K562 (cell line): ENCODE results near the gene PUSL1. TPM values are rescaled to one million over a fixed set of nuclear protein-coding genes. Genes with fewer than 3 reads are reported as not detected.

ENCODE experiments used
- ATAC-seq: fragments of 200-7000 bp; cut with Tn5 transposase; 3 replicates; pipeline ENCODE4 v1.9.1; 2020; ENCODE audit warnings: moderate library complexity
- BruUV-seq: library from RNA; stranded (reverse); fragments of 400-500 nt; replicated peaks from 2 replicates; lab custom pipeline; 2021; lab: Mats Ljungman, UMichigan
- CTCF ChIA-PET: fragments of 300-600 bp; formaldehyde crosslinking; extraction: SDS; loops from one replicate; lab custom pipeline; 2021; ENCODE audit warnings: low intra/inter-chr PET ratio; lab: Yijun Ruan, JAX
- POLR2A ChIA-PET: fragments of 300-600, 350-650 bp; sonication (Branson Sonifier 250); formaldehyde crosslinking; extraction: SDS; loops from one replicate; lab custom pipeline; 2021; ENCODE audit warnings: antibody characterized with exemption, inconsistent platforms; lab: Yijun Ruan, JAX
- DNase-seq, 4 experiments: peaks; one replicate each; pipeline versions ENCODE4 v3.0.0 to v3.0.0-alpha.2; 2011 to 2018; ENCODE audit warnings: low spot score in 3 of 4, mixed read lengths in 3 of 4; ENCODE audit errors: extremely low read depth in 1 of 4
- FAIRE-seq: peaks from 2 replicates; lab custom pipeline; 2011; peaks lifted over from hg19 to GRCh38; lab: Jason Lieb, UNC
- H2AFZ ChIP-seq: 2 replicates; pipeline ENCODE4 v1.6.0; 2011; ENCODE audit warnings: low read depth, low read length, control low read depth, inconsistent platforms
- H3K27ac ChIP-seq: fragments of 200-600 bp; 3 replicates; pipeline ENCODE4 v1.8.0; 2011; ENCODE audit warnings: low read depth, mild to moderate bottlenecking, control low read depth, inconsistent platforms, low read length, moderate library complexity, mixed read lengths; ENCODE audit errors: extremely low read depth
- H3K27me3 ChIP-seq, 2 experiments: fragments of 300-600 bp in 1 of 2; 2 replicates in 1 of 2; 3 replicates in 1 of 2; pipeline versions ENCODE4 v1.6.0 to v1.8.0; 2011; ENCODE audit warnings: inconsistent platforms in 2 of 2, low read length in 2 of 2, mild to moderate bottlenecking in 1 of 2, mixed read lengths in 1 of 2, moderate library complexity in 1 of 2; ENCODE audit not compliant: control insufficient read depth in 2 of 2, insufficient read depth in 2 of 2
- H3K36me3 ChIP-seq: fragments of 300-600 bp; 3 replicates; pipeline ENCODE4 v1.8.0; 2011; ENCODE audit warnings: mild to moderate bottlenecking, low read length, inconsistent platforms; ENCODE audit not compliant: control insufficient read depth, insufficient read depth
- H3K4me1 ChIP-seq, 2 experiments: fragments of 200-600 bp in 1 of 2; replicated peaks in 1 of 2; 2 replicates in 1 of 2; 3 replicates in 1 of 2; pipeline versions ENCODE4 v1.5.1 to v1.8.0; 2011; ENCODE audit warnings: inconsistent platforms in 2 of 2, low read length in 2 of 2, mild to moderate bottlenecking in 1 of 2, mixed read lengths in 1 of 2, moderate library complexity in 1 of 2; ENCODE audit not compliant: control insufficient read depth in 2 of 2, insufficient read depth in 2 of 2
- H3K4me2 ChIP-seq: 2 replicates; pipeline ENCODE4 v1.6.1; 2011; ENCODE audit warnings: low read length, control low read depth, inconsistent platforms, mixed read lengths; ENCODE audit not compliant: insufficient read depth
- H3K4me3 ChIP-seq: fragments of 200-600 bp; sonication (generic), shearing (Covaris generic); 2 replicates; pipeline ENCODE4 v1.5.1; 2016; ENCODE audit warnings: control low read depth, inconsistent platforms
- H3K79me2 ChIP-seq: fragments of 200-600 bp; 3 replicates; pipeline ENCODE4 v1.8.0; 2011; ENCODE audit warnings: low read length, inconsistent platforms; ENCODE audit not compliant: control insufficient read depth, insufficient read depth
- H3K9ac ChIP-seq, 2 experiments: 2 replicates each; pipeline versions ENCODE4 v1.6.0 to v1.6.1; 2011; ENCODE audit warnings: low read depth in 2 of 2, low read length in 2 of 2, control low read depth in 1 of 2, inconsistent platforms in 1 of 2, mild to moderate bottlenecking in 1 of 2, mixed read lengths in 1 of 2; ENCODE audit not compliant: insufficient read depth in 1 of 2
- H3K9me1 ChIP-seq: one replicate; pipeline ENCODE4 v1.6.0; 2011; ENCODE audit warnings: inconsistent platforms, mild to moderate bottlenecking, low read length, moderate library complexity; ENCODE audit not compliant: control insufficient read depth, insufficient read depth
- H3K9me3 ChIP-seq: replicated peaks from 2 replicates; pipeline ENCODE4 v1.5.1; 2011; ENCODE audit warnings: low read depth, low read length, inconsistent platforms; ENCODE audit not compliant: control insufficient read depth, insufficient read depth
- H4K20me1 ChIP-seq: replicated peaks from 2 replicates; pipeline ENCODE4 v1.6.1; 2011; ENCODE audit warnings: low read length, inconsistent platforms, mixed read lengths; ENCODE audit not compliant: control insufficient read depth, insufficient read depth
- CTCF ChIP-seq, 3 experiments: IDR thresholded peaks in 2 of 3; conservative IDR thresholded peaks in 1 of 3; 2 replicates each; pipeline ENCODE4 v1.5.1; 2011 to 2012; ENCODE audit warnings: low read length in 3 of 3, mild to moderate bottlenecking in 3 of 3, control low read depth in 2 of 3, improper control_type of control experiment in 1 of 3, inconsistent platforms in 1 of 3, low read depth in 1 of 3, mixed read lengths in 1 of 3, moderate library complexity in 1 of 3; ENCODE audit not compliant: insufficient read depth in 2 of 3
- E2F5 ChIP-seq: sonication (generic); formaldehyde crosslinking; IDR thresholded peaks from 2 replicates; pipeline ENCODE4 v1.8.0; 2022; ENCODE audit warnings: mild to moderate bottlenecking, missing genetic modification reagents
- JUN ChIP-seq, 2 experiments: sonication (generic) in 1 of 2; formaldehyde crosslinking in 1 of 2; IDR thresholded peaks; 2 replicates each; pipeline versions ENCODE4 v1.6.1 to v1.8.0; 2012 to 2022; ENCODE audit warnings: borderline replicate concordance in 2 of 2, mild to moderate bottlenecking in 2 of 2, improper control_type of control experiment in 1 of 2, low read depth in 1 of 2, low read length in 1 of 2, missing genetic modification reagents in 1 of 2
- KAT2B ChIP-seq: IDR thresholded peaks from one replicate; pipeline ENCODE4 v1.6.1; 2012; ENCODE audit warnings: low read depth, mild to moderate bottlenecking, control low read depth, inconsistent platforms, low read length, moderate library complexity
- KAT8 ChIP-seq: fragments of 450-650 bp; IDR thresholded peaks from 2 replicates; pipeline ENCODE4 v1.6.1; 2016; ENCODE audit warnings: low read depth, mild to moderate bottlenecking
- NFATC3 ChIP-seq: fragments of 450-650 bp; IDR thresholded peaks from 2 replicates; pipeline ENCODE4 v1.6.1; 2017; ENCODE audit warnings: mild to moderate bottlenecking
- PHF21A ChIP-seq: fragments of 450-650 bp; IDR thresholded peaks from 2 replicates; pipeline ENCODE4 v1.6.1; 2017; ENCODE audit warnings: low read depth, borderline replicate concordance
- POLR2A ChIP-seq: fragments of 450-650 bp; conservative IDR thresholded peaks from 2 replicates; pipeline ENCODE4 v1.6.1; 2016
- POLR2G ChIP-seq: fragments of 200-400 bp; formaldehyde crosslinking; IDR thresholded peaks from 2 replicates; pipeline ENCODE4 v1.6.1; 2017; ENCODE audit warnings: low read depth, mild to moderate bottlenecking, antibody characterized with exemption, low read length, moderate library complexity
- RAD21 ChIP-seq, 2 experiments: fragments of 250-450 bp in 1 of 2; fragments of 450-650 bp in 1 of 2; sonication (Bioruptor Pico) in 1 of 2; formaldehyde crosslinking in 1 of 2; IDR thresholded peaks in 1 of 2; conservative IDR thresholded peaks in 1 of 2; 2 replicates each; pipeline versions ENCODE4 v1.4.0 to v1.8.0; 2020 to 2022; ENCODE audit warnings: mild to moderate bottlenecking in 2 of 2, moderate library complexity in 1 of 2
- SAFB ChIP-seq: fragments of 200-400 bp; formaldehyde crosslinking; IDR thresholded peaks from 2 replicates; pipeline ENCODE4 v1.6.1; 2017; ENCODE audit warnings: low read depth, low read length, borderline replicate concordance
- SRSF7 ChIP-seq: fragments of 200-400 bp; formaldehyde crosslinking; optimal IDR thresholded peaks from 2 replicates; pipeline ENCODE3; 2017; ENCODE audit warnings: mild to moderate bottlenecking, low read depth, low read length
- ZFP1 ChIP-seq: fragments of 450-650 bp; formaldehyde crosslinking; IDR thresholded peaks from 2 replicates; pipeline ENCODE4 v1.4.0; 2020; ENCODE audit warnings: mild to moderate bottlenecking, mixed read lengths
- ZFX ChIP-seq: sonication (generic); formaldehyde crosslinking; IDR thresholded peaks from 2 replicates; pipeline ENCODE4 v1.8.0; 2022; ENCODE audit warnings: mild to moderate bottlenecking, missing genetic modification reagents, moderate library complexity
- ZNF212 ChIP-seq: fragments of 450-650 bp; formaldehyde crosslinking; IDR thresholded peaks from 2 replicates; pipeline ENCODE4 v1.4.0; 2020; ENCODE audit warnings: mild to moderate bottlenecking
- ZNF431 ChIP-seq: sonication (generic); formaldehyde crosslinking; IDR thresholded peaks from 2 replicates; pipeline ENCODE4 v1.8.0; 2022; ENCODE audit warnings: mild to moderate bottlenecking, missing genetic modification reagents
- ZNF76 ChIP-seq: fragments of 250-450 bp; sonication (Bioruptor Pico); IDR thresholded peaks from 2 replicates; pipeline ENCODE4 v1.4.0; 2020; ENCODE audit warnings: mild to moderate bottlenecking, moderate library complexity, borderline replicate concordance
- WGBS: fragments of 100-300 bp; shearing (Covaris generic); methylation state at CpG from one replicate; pipeline ENCODE4 v1.1.6; 2016; ENCODE audit warnings: low coverage, mixed read lengths; ENCODE audit not compliant: insufficient coverage; ENCODE audit errors: missing lambda C conversion rate; 5-methylcytosine and 5-hydroxymethylcytosine counted together
- in situ Hi-C: fragments of 300-500 bp; cut with MboI; formaldehyde crosslinking; loops from 4 replicates; pipeline ENCODE4 v1.15.0; 2018; ENCODE audit warnings: inconsistent platforms, mixed read lengths
- intact Hi-C: fragments of 100-400 bp; cut with micrococcal nuclease; formaldehyde crosslinking; loops from 2 replicates; pipeline ENCODE4 v1.14.2; 2022
- polyA plus RNA-seq, 8 experiments: library from polyadenylated mRNA; depleted of rRNA in 4 of 8; stranded (reverse) in 5 of 8; unstranded in 3 of 8; fragments of >200 nt; fragmentation: Nextera tagmentation in 2 of 8; fragmentation: Illumina TruSeq in 1 of 8; extraction: Ambion mirVana in 2 of 8; extraction: Trizol in 1 of 8; gene quantifications; 2 replicates each; pipeline versions ENCODE4 v1.2.1 to v1.2.3, GENCODE V29; 2011 to 2014; ENCODE audit warnings: inconsistent platforms in 1 of 8, missing spikeins in 1 of 8
- total RNA-seq, 7 experiments: library from RNA; depleted of rRNA in 6 of 7; stranded (reverse); fragments of >200 nt in 6 of 7; fragmentation: Illumina TruSeq in 2 of 7; extraction: Trizol in 2 of 7; gene quantifications; 2 replicates each; pipeline versions ENCODE4 v1.2.1 to v1.2.3, GENCODE V29; 2011 to 2021; ENCODE audit warnings: low replicate concordance in 1 of 7

Gene PUSL1
- total and polyA plus RNA-seq, 9 of the 15 experiments (the other 6 are each of a cell fraction or from before 2014, with no cell fraction given): 0.62 to 86.9 (median 13.6) TPM

DNA sequence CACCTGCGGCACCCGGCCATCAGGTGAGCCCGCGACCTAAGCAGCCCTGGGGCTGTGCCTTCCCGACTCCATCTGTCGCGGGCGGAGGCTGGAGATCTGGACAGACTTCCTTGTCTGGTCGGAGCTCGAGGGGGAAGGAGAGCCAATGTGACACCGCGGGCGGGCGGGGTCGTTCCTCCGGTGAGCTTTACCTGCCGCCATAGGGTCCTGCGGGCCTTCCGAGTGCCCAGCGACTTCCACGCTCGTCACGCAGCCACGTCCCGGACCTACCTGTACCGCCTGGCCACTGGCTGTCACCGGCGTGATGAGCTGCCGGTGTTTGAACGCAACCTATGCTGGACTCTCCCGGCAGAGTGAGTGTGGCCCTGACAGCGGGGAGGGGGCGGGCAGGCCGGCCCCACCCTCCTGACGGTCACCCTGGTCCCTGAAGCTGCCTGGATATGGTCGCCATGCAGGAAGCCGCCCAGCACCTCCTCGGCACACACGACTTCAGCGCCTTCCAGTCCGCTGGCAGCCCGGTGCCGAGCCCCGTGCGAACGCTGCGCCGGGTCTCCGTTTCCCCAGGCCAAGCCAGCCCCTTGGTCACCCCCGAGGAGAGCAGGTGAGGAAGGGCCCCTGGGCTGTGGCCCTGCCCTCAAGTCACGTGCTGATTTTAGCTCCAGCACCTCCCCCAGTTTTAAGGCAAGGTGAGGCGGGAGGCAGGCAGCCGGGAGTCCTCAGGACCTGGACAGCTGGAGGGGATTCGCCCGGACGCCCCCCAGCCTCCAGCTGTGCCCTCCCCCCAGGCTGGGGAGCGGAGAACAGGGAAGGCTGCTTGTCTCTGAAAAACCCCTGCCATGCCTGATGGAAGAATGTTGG, 1.1 kb downstream of the PUSL1 start (continued):
- no peak for TF ChIP-seq E2F5 (CRISPR knock-in tag)

- H3K4me2 ChIP-seq: 0 out of 2 replicates have a peak overlapping the region, but pooled peaks have one; percentile 88
- WGBS: 83% methylated on average over 3 of the region's 3 CpGs
- peak overlapping the region in 1 of 2 experiments; percentile 97; a peak in 2 of 4 replicates for H3K9ac ChIP-seq
- ATAC-seq (no peak), DNase-seq (no peak), FAIRE-seq (no peak)
- no peaks in the 10 kb centered on the region for H3K9me1 ChIP-seq
- peak overlapping the region; percentile 94; the same call in 1 of the 2 replicates for H3K4me3 ChIP-seq
- intact Hi-C loops (no loop called here), in situ Hi-C loops (no loop called here)
- H2AFZ ChIP-seq: no peak overlapping the region
- peaks cover 60% of the 10 kb centered on the region for H3K36me3 ChIP-seq
- ChIA-PET POLR2A (interaction anchor here (0.7 to 3.5 kb wide), 4 partner anchors 10 to 127 kb away, joined by 3 to 30 read pairs (median 4); no protein-coding TSS in a partner anchor), CTCF (interaction anchor here (0.7 kb wide), 1 partner anchor 742 kb away, joined by 3 read pairs; no protein-coding TSS in a partner anchor)
- H3K79me2 ChIP-seq: peaks cover 53% of the 10 kb centered on the region
- no peaks in the 10 kb centered on the region for H3K9me3 ChIP-seq
- peaks cover 16% of the 10 kb centered on the region for H4K20me1 ChIP-seq
- H3K4me1 ChIP-seq: peaks cover 30 to 97% of the 10 kb centered on the region in 2 experiments
- H3K27ac ChIP-seq: no peak overlapping the region
- H3K27me3 ChIP-seq: no peaks in the 10 kb centered on the region
- no TSS peak for BruUV-seq
- no peak for TF ChIP-seq SAFB
- peak in 2 of 3 experiments; percentile 1 to 19; a peak in 1 of 6 replicates for TF ChIP-seq CTCF (IDR thresholded peaks at IDR 0.05 in 2 of 3, conservative IDR thresholded peaks at IDR 0.05 in 1 of 3; ENCODE audit: insufficient read depth in 2 of 3, low read depth in 1 of 3, low read length in 3 of 3)
- TF ChIP-seq NFATC3: no peak
- TF ChIP-seq ZFX (CRISPR knock-in tag): no peak
- TF ChIP-seq JUN (IDR thresholded peaks at IDR 0.05; ENCODE audit: borderline replicate concordance, low read depth, low read length): no peak
- TF ChIP-seq JUN (CRISPR knock-in tag; IDR thresholded peaks at IDR 0.05; ENCODE audit: borderline replicate concordance): no peak
- TF ChIP-seq RAD21 (CRISPR knock-in tag; conservative IDR thresholded peaks at IDR 0.05 in 1 of 2, IDR thresholded peaks at IDR 0.05 in 1 of 2): 0 out of 4 replicates have a peak, but pooled peaks of 1 of the 2 experiments have one; percentile 12
- no peak for TF ChIP-seq ZNF212 (CRISPR knock-in tag)
- no peak for TF ChIP-seq ZFP1
- no peak for TF ChIP-seq KAT2B
- TF ChIP-seq KAT8: no peak
- no peak for TF ChIP-seq SRSF7
- TF ChIP-seq POLR2G: peak; percentile 31
- TF ChIP-seq ZNF431 (CRISPR knock-in tag): no peak
- TF ChIP-seq POLR2A: 0 out of 2 replicates have a peak, but pooled peaks have one; percentile 3
- no peak for TF ChIP-seq ZNF76 (CRISPR knock-in tag)
- no peak for TF ChIP-seq PHF21A
Measured at GRCh38 chr1:1310109-1310385, 1.6 kb downstream of the PUSL1 start.
